ENCODE measurements around the gene OTOS.

OTOS gene

GRCh38 chr2:240155745-240156390 lies 15.4 kb upstream of the OTOS start:
- no peak overlapping the region for H3K4me3 ChIP-seq (ENCODE audit: low read depth, low read length)

GRCh38 chr2:240155048-240155744 lies 14.7 kb upstream of the OTOS start:
- Histone ChIP-seq H2AFZ (no peak overlapping the region), H3K79me2 (no peaks in the 10 kb centered on the region), H3K36me3 (ENCODE audit: control insufficient read depth, insufficient read depth, low read length) (no peaks in the 10 kb centered on the region), H3K4me3 (ENCODE audit: low read depth, low read length) (no peak overlapping the region), H3K4me1 (no peaks in the 10 kb centered on the region), H3K4me2 (ENCODE audit: low read length) (no peak overlapping the region), H3K27me3 (ENCODE audit: control insufficient read depth, insufficient read depth, low read length) (no peaks in the 10 kb centered on the region), H3K27ac (no peak overlapping the region), H3K9me3 (ENCODE audit: control insufficient read depth, low read length) (no peaks in the 10 kb centered on the region), H3K9ac (no peak overlapping the region)
- no peak for TF ChIP-seq CTCF (IDR thresholded peaks at IDR 0.05)

More at GRCh38 chr2:240155745-240156390, 15.4 kb upstream of the OTOS start:
- Histone ChIP-seq H3K27ac (no peak overlapping the region), H3K27me3 (ENCODE audit: control insufficient read depth, insufficient read depth, low read length) (no peaks in the 10 kb centered on the region), H3K9ac (no peak overlapping the region), H3K9me3 (ENCODE audit: control insufficient read depth, low read length) (no peaks in the 10 kb centered on the region), H3K4me1 (no peaks in the 10 kb centered on the region), H2AFZ (no peak overlapping the region), H3K36me3 (ENCODE audit: control insufficient read depth, insufficient read depth, low read length) (no peaks in the 10 kb centered on the region), H3K4me2 (ENCODE audit: low read length) (no peak overlapping the region), H3K79me2 (no peaks in the 10 kb centered on the region)
- no peak for TF ChIP-seq CTCF (IDR thresholded peaks at IDR 0.05)

- Histone ChIP-seq H3K27ac (no peak overlapping the region), H3K27me3 (ENCODE audit: control insufficient read depth, insufficient read depth, low read length) (no peaks in the 10 kb centered on the region)
These were observed 14.1 kb upstream of the OTOS start for GRCh38 chr2:240154606-240155005.

GRCh38 chr2:240153418-240153817 lies 13.0 kb upstream of the OTOS start:
- H2AFZ ChIP-seq = no peak overlapping the region
- H3K4me1 ChIP-seq = no peaks in the 10 kb centered on the region
- no peak overlapping the region for H3K4me2 ChIP-seq (ENCODE audit: low read length)
- H3K79me2 ChIP-seq = no peaks in the 10 kb centered on the region
- H3K9me3 ChIP-seq (ENCODE audit: control insufficient read depth, low read length) = no peaks in the 10 kb centered on the region
- H3K27me3 ChIP-seq (ENCODE audit: control insufficient read depth, insufficient read depth, low read length) = no peaks in the 10 kb centered on the region
- TF ChIP-seq CTCF (IDR thresholded peaks at IDR 0.05) = no peak
- H3K36me3 ChIP-seq (ENCODE audit: control insufficient read depth, insufficient read depth, low read length) = no peaks in the 10 kb centered on the region
- no peak overlapping the region for H3K4me3 ChIP-seq (ENCODE audit: low read depth, low read length)
- H3K27ac ChIP-seq = no peak overlapping the region
- H3K9ac ChIP-seq = no peak overlapping the region

More at GRCh38 chr2:240154606-240155005, 14.1 kb upstream of the OTOS start:
- Histone ChIP-seq H2AFZ (no peak overlapping the region), H3K9ac (no peak overlapping the region), H3K4me2 (ENCODE audit: low read length) (no peak overlapping the region), H3K9me3 (ENCODE audit: control insufficient read depth, low read length) (no peaks in the 10 kb centered on the region), H3K36me3 (ENCODE audit: control insufficient read depth, insufficient read depth, low read length) (no peaks in the 10 kb centered on the region), H3K4me3 (ENCODE audit: low read depth, low read length) (no peak overlapping the region), H3K79me2 (no peaks in the 10 kb centered on the region), H3K4me1 (no peaks in the 10 kb centered on the region)
- TF ChIP-seq CTCF (IDR thresholded peaks at IDR 0.05) = no peak
